Brain microvascular endothelial cell (primary cell): ENCODE measurements around the gene FBXL15.

Experiments
- DNase-seq: peaks from one replicate; pipeline ENCODE4 v3.0.0-alpha.2; 2020
- H3K27ac ChIP-seq: fragments of 250-450 bp; sonication (Bioruptor Pico); 2 replicates; pipeline ENCODE4 v1.5.1; 2020; ENCODE audit warnings: mild to moderate bottlenecking, moderate library complexity
- H3K27me3 ChIP-seq: fragments of 250-450 bp; sonication (Bioruptor Pico); replicated peaks from 2 replicates; pipeline ENCODE4 v1.5.1; 2020; ENCODE audit warnings: mild to moderate bottlenecking
- H3K36me3 ChIP-seq: fragments of 250-450 bp; sonication (Bioruptor Pico); replicated peaks from 2 replicates; pipeline ENCODE4 v1.5.1; 2020; ENCODE audit warnings: mild to moderate bottlenecking
- H3K4me3 ChIP-seq: 2 replicates; pipeline ENCODE4 v1.5.1; 2011; ENCODE audit warnings: low read depth, mild to moderate bottlenecking, control low read depth, low read length, moderate library complexity
- CTCF ChIP-seq: IDR thresholded peaks from 2 replicates; pipeline ENCODE4 v1.5.1; 2011; ENCODE audit warnings: low read depth, mild to moderate bottlenecking, moderate library complexity, low read length, control low read depth, inconsistent platforms; ENCODE audit errors: missing control alignments
- in situ Hi-C: cut with HindIII; loops from 2 replicates; pipeline ENCODE4 v1.10.0; 2017; ENCODE audit warnings: low sequenced_read_pairs, low pct_ligation_motif_present

The FBXL15 gene

DNA sequence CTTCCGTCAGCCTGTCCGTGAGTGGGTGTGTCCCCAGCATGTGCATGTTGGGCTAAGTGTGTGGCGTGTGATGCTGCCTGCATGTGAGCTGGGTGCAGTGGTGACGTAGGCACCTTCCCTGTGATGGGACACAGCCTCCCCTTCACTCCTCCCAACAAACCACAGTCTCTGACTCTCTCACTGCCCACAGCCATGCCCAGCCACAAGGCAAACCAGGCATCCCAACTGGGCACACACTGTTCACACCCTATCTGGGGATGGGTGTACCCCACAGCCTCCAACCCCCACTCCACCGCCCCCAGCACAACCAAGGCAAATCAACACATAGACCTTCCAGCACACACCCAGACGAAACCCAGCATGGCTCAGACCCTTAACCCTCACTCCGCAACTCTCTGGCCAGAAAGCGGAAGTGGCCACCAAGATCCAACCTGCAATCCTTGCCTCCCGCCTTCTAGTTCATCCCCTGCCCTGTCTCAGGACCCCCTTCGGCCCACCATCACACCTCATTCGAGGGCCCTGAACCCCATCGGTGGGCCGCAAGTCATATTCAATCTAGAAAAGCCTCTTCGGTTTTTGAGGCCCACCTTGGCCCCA, 12.4 kb upstream of the FBXL15 start:
- Histone ChIP-seq H3K27me3 (peaks cover 26% of the 10 kb centered on the region), H3K27ac (no peak overlapping the region), H3K4me3 (peak overlapping the region; percentile 44), H3K36me3 (no peaks in the 10 kb centered on the region)
- TF ChIP-seq CTCF: no peak
- in situ Hi-C loops: no loop called here
- DNase-seq: no peak

DNA sequence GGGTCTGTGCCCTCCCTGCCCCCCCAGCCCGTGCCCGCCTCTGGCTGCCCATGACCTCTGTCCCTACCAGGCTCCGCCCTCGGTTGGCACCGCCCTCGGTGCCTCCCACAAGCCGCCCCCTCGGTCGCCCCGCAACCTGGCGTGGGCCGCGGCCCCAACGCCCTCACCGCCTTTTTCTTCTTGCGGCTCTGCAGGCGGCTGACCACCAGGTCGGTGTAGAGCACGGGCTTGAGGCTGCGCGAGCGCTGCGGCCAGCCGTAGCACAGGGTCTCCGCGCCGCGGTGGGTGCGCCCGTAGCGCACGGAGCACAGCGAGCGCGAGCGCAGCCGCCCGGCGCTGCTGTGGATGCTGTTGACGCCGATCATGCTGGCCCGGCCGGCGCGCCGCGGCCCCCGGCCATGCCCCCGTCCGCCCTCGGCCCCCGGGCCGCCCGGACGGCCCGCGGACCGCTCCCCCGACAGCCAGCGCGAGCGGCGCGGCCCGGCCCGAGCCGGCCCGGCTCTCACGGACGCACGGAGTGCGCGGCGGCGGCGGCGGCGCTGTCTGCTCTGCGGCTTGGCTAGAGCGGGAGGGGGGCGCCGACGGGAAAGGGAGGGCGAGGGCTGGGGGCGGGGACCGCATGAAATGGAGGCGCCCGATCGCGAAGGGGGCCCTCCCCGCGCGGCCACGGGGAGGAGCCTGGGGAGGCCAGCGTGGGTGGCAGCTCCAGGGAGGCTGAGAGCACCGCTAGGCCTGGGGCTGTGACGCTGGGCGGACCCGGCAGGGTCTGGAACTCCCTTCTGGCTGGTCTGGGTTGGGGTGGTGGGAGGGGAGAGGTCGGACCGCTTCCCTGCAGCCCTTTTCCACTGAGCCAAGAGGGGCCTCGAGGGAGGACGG, 11.7 kb upstream of the FBXL15 start:
- TF ChIP-seq CTCF: no peak
- no peaks in the 10 kb centered on the region for H3K36me3 ChIP-seq
- peaks cover 26% of the 10 kb centered on the region for H3K27me3 ChIP-seq
- peak overlapping the region; percentile 44 for H3K4me3 ChIP-seq
- H3K27ac ChIP-seq: no peak overlapping the region
- DNase-seq: peak; percentile 17
- in situ Hi-C loops: no loop called here

- H3K27ac ChIP-seq: no peak overlapping the region
- in situ Hi-C loops: no loop called here
- no peak for DNase-seq
- TF ChIP-seq CTCF: no peak
- H3K27me3 ChIP-seq: peaks cover 26% of the 10 kb centered on the region
- no peaks in the 10 kb centered on the region for H3K36me3 ChIP-seq
- peak overlapping the region; percentile 49 for H3K4me3 ChIP-seq
Measured at GRCh38 chr10:102409604-102410428, 10.8 kb upstream of the FBXL15 start.

DNA sequence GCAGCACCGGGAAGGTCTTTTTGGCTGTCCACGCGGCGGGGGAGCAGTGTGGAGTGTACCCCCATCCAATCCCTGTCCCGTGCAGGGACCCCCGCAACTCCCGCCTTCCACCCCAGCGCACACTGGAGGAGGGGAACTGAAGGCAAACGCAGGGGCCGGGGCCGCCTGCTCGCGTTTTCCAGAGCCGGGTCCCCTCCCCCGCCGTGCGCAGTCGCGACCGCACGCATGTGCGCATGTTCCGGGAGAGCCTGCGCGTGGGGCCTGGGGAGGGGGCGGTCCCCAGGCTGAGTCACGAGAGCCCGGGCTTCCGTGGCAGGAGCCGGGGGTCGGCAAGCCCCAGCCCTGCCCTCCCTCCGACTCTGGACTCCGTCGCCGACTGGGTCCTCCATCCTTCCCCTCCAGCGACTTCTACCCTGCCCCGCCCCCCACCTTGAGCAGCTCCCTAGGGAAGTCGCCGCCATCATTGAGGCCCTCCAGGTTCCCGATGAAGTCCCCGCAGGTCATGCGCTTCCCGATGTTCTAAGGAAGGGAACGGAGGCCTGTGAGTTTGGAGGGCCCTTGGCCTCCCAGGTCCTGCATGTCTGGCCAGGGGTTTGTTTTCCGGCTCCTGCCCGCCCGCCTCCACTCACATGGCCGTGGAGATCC, 10.1 kb upstream of the FBXL15 start:
- DNase-seq: no peak
- Histone ChIP-seq H3K36me3 (no peaks in the 10 kb centered on the region), H3K4me3 (peak overlapping the region; percentile 49), H3K27me3 (peaks cover 26% of the 10 kb centered on the region), H3K27ac (no peak overlapping the region)
- in situ Hi-C loops: no loop called here
- no peak for TF ChIP-seq CTCF

DNA sequence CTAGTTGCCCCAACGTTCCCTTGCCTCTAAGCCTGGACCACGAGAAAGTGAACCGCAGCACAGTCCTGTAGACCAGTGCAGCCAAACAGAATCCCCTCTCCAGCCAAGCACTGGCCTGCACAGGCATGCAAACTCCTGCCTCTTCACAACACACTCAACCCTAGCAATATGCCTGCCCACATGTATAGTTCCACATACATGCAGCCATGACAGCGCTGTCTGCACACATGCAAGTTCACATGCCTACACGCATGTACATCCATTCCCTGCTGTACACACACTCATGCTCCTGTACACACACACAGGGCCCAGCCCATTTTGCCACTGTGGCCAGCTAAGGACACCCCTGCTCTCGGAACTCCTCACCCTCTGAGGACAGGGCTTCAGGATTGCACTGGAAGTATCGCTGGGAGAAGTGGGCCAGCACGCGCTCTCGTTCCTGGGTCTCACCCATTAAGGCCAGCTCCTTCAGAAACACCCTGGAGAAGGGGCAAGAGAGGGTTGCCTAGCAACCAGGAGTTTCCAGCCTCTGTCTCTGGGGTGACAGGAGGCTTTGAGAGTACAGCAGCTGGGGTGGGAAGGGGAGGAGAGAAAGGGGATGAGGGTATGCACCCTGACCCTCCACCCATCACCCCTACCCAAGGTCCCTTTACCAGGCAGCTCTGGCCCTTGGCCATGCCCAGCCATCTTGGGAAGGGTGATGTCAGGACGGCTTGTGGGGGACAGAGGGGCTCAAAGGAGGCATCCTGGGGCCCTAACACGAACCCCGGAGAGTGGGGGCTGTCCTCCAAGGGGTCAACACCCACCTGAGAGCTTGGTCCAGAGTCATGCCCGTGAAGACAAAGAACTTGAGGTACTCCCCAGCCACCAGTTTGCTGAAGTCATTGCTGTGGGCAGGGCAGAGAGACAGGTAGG, 9.0 kb upstream of the FBXL15 start:
- no peak overlapping the region for H3K4me3 ChIP-seq
- H3K27me3 ChIP-seq: peaks cover 26% of the 10 kb centered on the region
- no peak for TF ChIP-seq CTCF
- in situ Hi-C loops: no loop called here
- no peak for DNase-seq
- no peaks in the 10 kb centered on the region for H3K36me3 ChIP-seq
- H3K27ac ChIP-seq: no peak overlapping the region
